Spleen (tissue), 11 donors: Measurements from ENCODE around the gene ANO2. TPM values are rescaled to one million over a fixed set of nuclear protein-coding genes. Genes with fewer than 3 reads are reported as not detected.

Experiments used
- DNase-seq: peaks from one replicate; pipeline ENCODE4 v3.0.0-alpha.2; 2020
- H3K27ac ChIP-seq, 8 donors: fragments of 200-600 bp; sonication (generic) in 7 of 8; 1 replicate in 4 of 8; 2 replicates in 4 of 8; pipeline versions ENCODE4 v1.5.0 to v1.8.0; 2016 to 2021; ENCODE audit warnings: inconsistent platforms in 4 of 8, mild to moderate bottlenecking in 4 of 8, moderate library complexity in 1 of 8
- H3K27me3 ChIP-seq, 7 donors: fragments of 200-600 bp; sonication (generic) in 6 of 7; replicated peaks in 1 of 7; 1 replicate in 4 of 7; 2 replicates in 3 of 7; pipeline versions ENCODE4 v1.5.0 to v1.8.0; 2016 to 2021; ENCODE audit warnings: inconsistent platforms in 3 of 7, mild to moderate bottlenecking in 1 of 7
- H3K36me3 ChIP-seq, 6 donors: fragments of 200-600 bp; sonication (generic) in 5 of 6; 1 replicate in 4 of 6; 2 replicates in 2 of 6; pipeline versions ENCODE4 v1.5.0 to v1.8.0; 2016 to 2021; ENCODE audit warnings: inconsistent platforms in 2 of 6
- H3K4me1 ChIP-seq, 6 donors: fragments of 200-600 bp; sonication (generic) in 5 of 6; 1 replicate in 3 of 6; 2 replicates in 3 of 6; pipeline versions ENCODE4 v1.5.0 to v1.8.0; 2016 to 2021; ENCODE audit warnings: inconsistent platforms in 3 of 6
- H3K4me3 ChIP-seq, 8 donors: fragments of 200-600 bp; sonication (generic) in 7 of 8; 1 replicate in 4 of 8; 2 replicates in 4 of 8; pipeline versions ENCODE4 v1.5.0 to v1.8.0; 2016 to 2021; ENCODE audit warnings: inconsistent platforms in 4 of 8, mild to moderate bottlenecking in 4 of 8, moderate library complexity in 2 of 8
- H3K9me3 ChIP-seq, 8 donors: fragments of 200-600 bp; sonication (generic) in 7 of 8; 1 replicate in 4 of 8; 2 replicates in 4 of 8; pipeline versions ENCODE4 v1.5.0 to v1.8.0; 2016 to 2021; ENCODE audit warnings: inconsistent platforms in 4 of 8
- POLR2A ChIP-seq, 3 donors: fragments of 450-650 bp; IDR thresholded peaks; one replicate each; pipeline ENCODE4 v1.5.1; 2017; ENCODE audit warnings: antibody characterized with exemption in 3 of 3, mild to moderate bottlenecking in 1 of 3
- POLR2AphosphoS5 ChIP-seq, 3 donors: sonication (generic); formaldehyde crosslinking; IDR thresholded peaks; one replicate each; pipeline ENCODE4 v1.5.1; 2017; ENCODE audit warnings: antibody characterized with exemption in 3 of 3
- WGBS, 5 donors: extraction: QIAGEN DNeasy Blood & Tissue Kit in 3 of 5; methylation state at CpG; one replicate each; pipeline versions ENCODE4 v1.1.5 to v1.1.7; 2013 to 2018; 5-methylcytosine and 5-hydroxymethylcytosine counted together
- intact Hi-C: fragments of 100-400 bp; cut with DNase I; formaldehyde crosslinking; loops from one replicate; pipeline ENCODE4 v1.15.0; 2023; ENCODE audit warnings: low total_unique reads
- polyA plus RNA-seq, 3 donors: library from polyadenylated mRNA; stranded (reverse); fragments of 200-250 nt; gene quantifications; one replicate each; pipeline ENCODE4 v1.2.1, GENCODE V29; 2013
- total RNA-seq, 7 donors: library from RNA; depleted of rRNA in 3 of 7; stranded (reverse); fragments of >200 nt in 3 of 7; fragmentation: NEBNext Ultra II Directional in 4 of 7; extraction: Animal tissue kit (Norgen Biotek cat#: 25700) in 4 of 7; gene quantifications; one replicate each; pipeline versions ENCODE4 v1.1.0 to v1.2.1, GENCODE V29; 2016 to 2021
- TF ChIP-seq, protein P1 (sequence below), 11 experiments: fragments of 200-600 bp in 7 of 11; fragments of 450-650 bp in 4 of 11; sonication (generic) in 4 of 11; IDR thresholded peaks in 8 of 11; conservative IDR thresholded peaks in 3 of 11; 1 replicate in 7 of 11; 2 replicates in 4 of 11; pipeline versions ENCODE4 v1.4.0 to v1.8.0; 2016 to 2021; ENCODE audit warnings: antibody characterized with exemption in 11 of 11, inconsistent platforms in 4 of 11, mild to moderate bottlenecking in 1 of 11
- donor health status: healthy with polysubstance abuse.
- donor health status: DM: no; HTN: no; CAD: no; lungs with moderate emphysema.
- donor health status: DM: no; HTN: no; CAD: no.
- donor health status: Bipolar disorder and iron deficiency.
- donor health status: healthy.
- donor health status: DM: no; HTN: no; CAD: no.
- donor health status: DM: yes; HTN: yes; CAD: no.

ANO2 gene
- total and polyA plus RNA-seq, 10 donors = 1.1 to 35.1 (median 14.2) TPM

DNA sequence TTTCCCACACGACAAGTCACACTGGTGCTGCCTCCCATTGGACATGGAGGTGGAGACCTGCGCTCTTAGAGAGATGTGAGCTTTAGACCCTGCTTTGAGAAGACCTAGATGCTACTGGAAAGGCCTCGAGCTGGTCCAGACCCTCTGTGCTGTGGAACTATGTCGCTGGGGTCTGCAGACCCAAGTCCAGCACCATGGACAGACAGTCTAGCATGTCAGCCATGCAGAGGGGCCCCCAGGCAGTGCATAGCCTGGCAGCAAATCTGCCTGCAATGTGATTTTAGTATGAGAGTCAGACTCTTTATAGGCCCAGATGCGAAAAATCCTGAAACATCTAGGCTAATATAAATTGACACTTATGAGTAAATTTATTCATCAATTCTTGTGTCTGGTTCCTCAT is 371.7 kb downstream of the ANO2 start:
- 79 to 92% (median 87%) methylated on average over 5 of the region's 5 CpGs for WGBS, 5 donors
- Histone ChIP-seq H3K4me1 (no peaks in the 10 kb centered on the region), H3K9me3 (no peaks in the 10 kb centered on the region), H3K4me3 (no peak overlapping the region), H3K27me3 (peaks cover 0 to 8% (median 0%) of the 10 kb centered on the region in 7 donors), H3K36me3 (no peaks in the 10 kb centered on the region), H3K27ac (no peak overlapping the region)
- DNase-seq = no peak
- intact Hi-C loops = no loop called here
- no peak for TF ChIP-seq POLR2AphosphoS5 (IDR thresholded peaks at IDR 0.05)
- TF ChIP-seq, protein P1, sequence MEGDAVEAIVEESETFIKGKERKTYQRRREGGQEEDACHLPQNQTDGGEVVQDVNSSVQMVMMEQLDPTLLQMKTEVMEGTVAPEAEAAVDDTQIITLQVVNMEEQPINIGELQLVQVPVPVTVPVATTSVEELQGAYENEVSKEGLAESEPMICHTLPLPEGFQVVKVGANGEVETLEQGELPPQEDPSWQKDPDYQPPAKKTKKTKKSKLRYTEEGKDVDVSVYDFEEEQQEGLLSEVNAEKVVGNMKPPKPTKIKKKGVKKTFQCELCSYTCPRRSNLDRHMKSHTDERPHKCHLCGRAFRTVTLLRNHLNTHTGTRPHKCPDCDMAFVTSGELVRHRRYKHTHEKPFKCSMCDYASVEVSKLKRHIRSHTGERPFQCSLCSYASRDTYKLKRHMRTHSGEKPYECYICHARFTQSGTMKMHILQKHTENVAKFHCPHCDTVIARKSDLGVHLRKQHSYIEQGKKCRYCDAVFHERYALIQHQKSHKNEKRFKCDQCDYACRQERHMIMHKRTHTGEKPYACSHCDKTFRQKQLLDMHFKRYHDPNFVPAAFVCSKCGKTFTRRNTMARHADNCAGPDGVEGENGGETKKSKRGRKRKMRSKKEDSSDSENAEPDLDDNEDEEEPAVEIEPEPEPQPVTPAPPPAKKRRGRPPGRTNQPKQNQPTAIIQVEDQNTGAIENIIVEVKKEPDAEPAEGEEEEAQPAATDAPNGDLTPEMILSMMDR (IDR thresholded peaks at IDR 0.05 in 8 of 11, conservative IDR thresholded peaks at IDR 0.05 in 3 of 11) = no peak
- TF ChIP-seq POLR2A (IDR thresholded peaks at IDR 0.05) = no peak

DNA sequence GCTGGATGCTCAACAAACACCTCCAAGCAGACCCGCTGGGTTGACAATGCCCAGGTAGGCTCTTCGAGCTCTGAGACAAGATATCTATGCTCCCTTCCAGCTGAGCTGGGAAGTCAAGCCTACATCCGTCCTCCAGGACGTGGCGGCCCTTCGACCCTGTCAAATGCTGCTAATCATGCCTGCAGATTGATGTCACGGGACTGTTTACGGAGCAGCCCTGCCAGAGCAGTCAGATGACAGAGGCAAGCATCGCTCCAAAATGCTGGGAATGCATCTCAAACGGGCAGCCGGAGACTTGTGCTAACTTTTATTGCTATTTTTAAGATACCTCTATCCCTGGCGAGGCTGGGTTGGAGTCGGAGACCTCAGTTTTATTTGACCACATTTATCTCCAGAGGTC is 373.9 kb downstream of the ANO2 start:
- Histone ChIP-seq H3K36me3 (no peaks in the 10 kb centered on the region), H3K27ac (no peak overlapping the region), H3K27me3 (peaks cover 0 to 12% (median 0%) of the 10 kb centered on the region in 7 donors), H3K4me3 (no peak overlapping the region), H3K4me1 (no peaks in the 10 kb centered on the region), H3K9me3 (no peaks in the 10 kb centered on the region)
- 60 to 72% (median 69%) methylated on average over 13 of the region's 13 CpGs for WGBS, 5 donors
- intact Hi-C loops = no loop called here
- no peak for TF ChIP-seq POLR2A (IDR thresholded peaks at IDR 0.05)
- TF ChIP-seq, protein P1 (IDR thresholded peaks at IDR 0.05 in 8 of 11, conservative IDR thresholded peaks at IDR 0.05 in 3 of 11) = no peak
- no peak for TF ChIP-seq POLR2AphosphoS5 (IDR thresholded peaks at IDR 0.05)
- no peak for DNase-seq

DNA sequence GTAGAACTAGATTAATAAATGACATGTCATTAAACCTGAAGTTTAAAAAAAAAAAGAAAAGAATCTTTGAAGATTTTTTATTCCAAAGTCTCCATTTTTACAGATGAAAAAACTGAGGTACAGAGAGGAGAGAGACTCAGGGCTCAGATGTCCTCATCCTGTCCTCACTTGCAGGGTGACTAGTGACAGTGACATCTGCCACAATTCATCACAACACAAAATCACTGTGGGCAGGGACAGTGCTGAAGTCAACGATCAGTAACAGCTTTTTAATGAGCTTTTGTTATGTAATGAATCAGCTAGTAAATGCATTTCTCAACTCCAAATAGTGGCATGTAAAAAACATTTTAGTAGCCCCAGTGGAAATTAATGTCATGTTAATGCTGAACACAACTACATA is 374.6 kb downstream of the ANO2 start:
- no peak overlapping the region for H3K27ac ChIP-seq
- no peaks in the 10 kb centered on the region for H3K36me3 ChIP-seq
- TF ChIP-seq, protein P1 (IDR thresholded peaks at IDR 0.05 in 8 of 11, conservative IDR thresholded peaks at IDR 0.05 in 3 of 11) = no peak
- TF ChIP-seq POLR2A (IDR thresholded peaks at IDR 0.05) (no peak), POLR2AphosphoS5 (IDR thresholded peaks at IDR 0.05) (no peak)
- no peak for DNase-seq
- 44 to 58% (median 55%) methylated on average over 1 of the region's 1 CpG for WGBS, 5 donors
- intact Hi-C loops = no loop called here
- H3K9me3 ChIP-seq = no peaks in the 10 kb centered on the region
- H3K27me3 ChIP-seq = peaks cover 0 to 12% (median 0%) of the 10 kb centered on the region in 7 donors
- no peak overlapping the region for H3K4me3 ChIP-seq
- H3K4me1 ChIP-seq = no peaks in the 10 kb centered on the region

DNA sequence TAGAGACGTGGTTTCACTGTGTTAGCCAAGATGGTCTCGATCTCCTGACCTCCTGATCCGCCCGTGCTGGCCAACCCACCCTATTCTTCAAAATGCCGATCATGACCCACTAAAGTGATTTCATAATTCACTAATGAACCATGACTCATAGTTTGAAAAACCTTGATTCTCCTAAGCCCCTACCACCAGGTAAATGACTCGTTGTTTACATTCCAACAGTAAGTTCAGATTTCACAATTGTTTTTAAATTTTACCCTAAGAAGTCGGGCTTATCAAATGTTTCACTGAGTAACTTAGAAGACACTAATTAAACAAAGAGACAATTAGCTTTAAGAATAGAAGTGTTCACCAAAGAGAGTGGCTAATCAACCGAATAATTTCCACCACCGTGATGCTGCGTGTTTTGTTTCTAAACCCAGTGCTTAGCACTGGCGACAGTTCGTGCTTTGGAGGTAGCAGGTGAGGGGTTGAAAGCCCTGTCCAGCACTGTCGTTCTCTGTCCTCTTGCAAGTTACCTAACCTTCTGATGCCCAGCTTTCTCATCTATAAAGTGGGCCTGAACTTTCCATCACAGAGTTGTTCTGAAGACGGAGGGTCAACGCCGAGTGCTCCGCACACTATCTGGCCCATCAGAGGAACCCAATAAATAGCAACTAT is 376.6 kb downstream of the ANO2 start:
- Histone ChIP-seq H3K36me3 (no peaks in the 10 kb centered on the region), H3K27me3 (peaks cover 0 to 12% (median 0%) of the 10 kb centered on the region in 7 donors), H3K4me1 (no peaks in the 10 kb centered on the region), H3K9me3 (no peaks in the 10 kb centered on the region), H3K27ac (no peak overlapping the region), H3K4me3 (no peak overlapping the region)
- intact Hi-C loops = no loop called here
- TF ChIP-seq, protein P1 (IDR thresholded peaks at IDR 0.05 in 8 of 11, conservative IDR thresholded peaks at IDR 0.05 in 3 of 11) = no peak
- TF ChIP-seq POLR2A (IDR thresholded peaks at IDR 0.05) (no peak), POLR2AphosphoS5 (IDR thresholded peaks at IDR 0.05) (no peak)
- DNase-seq = no peak
- 80 to 93% (median 91%) methylated on average over 17 of the region's 17 CpGs for WGBS, 5 donors
